ENCODE data around the gene ADH7.

ADH7 gene

GRCh38 chr4:99435154-99435553, at the start of gene ADH7:
Gene ADH7, minus strand, starts transcription at chr4:99435342. Its CDS starts 109 bp downstream, at chr4:99435233.
- no peak for DNase-seq

GRCh38 chr4:99483636-99484035, 48.5 kb upstream of the ADH7 start:
- DNase-seq = no peak

GRCh38 chr4:99473131-99473530, 38.0 kb upstream of the ADH7 start:
- no peak for DNase-seq

- no peak for DNase-seq
Measured at GRCh38 chr4:99471896-99472295, 36.8 kb upstream of the ADH7 start.

GRCh38 chr4:99471349-99471748, 36.2 kb upstream of the ADH7 start:
- DNase-seq = no peak

- no peak for DNase-seq
Measured at GRCh38 chr4:99468889-99469288, 33.7 kb upstream of the ADH7 start.

- no peak for DNase-seq
Measured at GRCh38 chr4:99467887-99468286, 32.7 kb upstream of the ADH7 start.

GRCh38 chr4:99463566-99463965, 28.4 kb upstream of the ADH7 start:
- DNase-seq = no peak

GRCh38 chr4:99462875-99463464, 27.8 kb upstream of the ADH7 start:
- peak; percentile 61 for DNase-seq

- DNase-seq = no peak
Measured at GRCh38 chr4:99461623-99462401, 26.7 kb upstream of the ADH7 start.

- DNase-seq = no peak
Measured at GRCh38 chr4:99459546-99460042, 24.5 kb upstream of the ADH7 start.

GRCh38 chr4:99458911-99459447, 23.8 kb upstream of the ADH7 start:
- DNase-seq = peak; percentile 8

GRCh38 chr4:99457676-99458075, 22.5 kb upstream of the ADH7 start:
- no peak for DNase-seq

- no peak for DNase-seq
Measured at GRCh38 chr4:99457270-99457669, 22.1 kb upstream of the ADH7 start.

- no peak for DNase-seq
Measured at GRCh38 chr4:99447513-99447912, 12.4 kb upstream of the ADH7 start.

- peak; percentile 5 for DNase-seq
Measured at GRCh38 chr4:99447079-99447478, 11.9 kb upstream of the ADH7 start.

- DNase-seq = no peak
Measured at GRCh38 chr4:99438405-99438780, 3.3 kb upstream of the ADH7 start.

GRCh38 chr4:99437723-99438404, 2.7 kb upstream of the ADH7 start:
- DNase-seq = peak; percentile 25

- no peak for DNase-seq
Measured at GRCh38 chr4:99436976-99437722, 2.0 kb upstream of the ADH7 start.

- peak; percentile 9 for DNase-seq
Measured at GRCh38 chr4:99436462-99436861, 1.3 kb upstream of the ADH7 start.

- no peak for DNase-seq
Measured at GRCh38 chr4:99430106-99430505, 5.0 kb downstream of the ADH7 start.

- no peak for DNase-seq
Measured at GRCh38 chr4:99417125-99417524, 18.0 kb downstream of the ADH7 start.

GRCh38 chr4:99415762-99416161, 19.4 kb downstream of the ADH7 start:
- peak; percentile 54 for DNase-seq

Measured in NCI-H69 (cell line).